Measurements from ENCODE around the gene SEMA4D. TPM values are rescaled to one million over a fixed set of nuclear protein-coding genes. Genes with fewer than 3 reads are reported as not detected.

SEMA4D gene
- total RNA-seq, 2 donors from 2014 or later, result 17.1 to 52.7 TPM

DNA sequence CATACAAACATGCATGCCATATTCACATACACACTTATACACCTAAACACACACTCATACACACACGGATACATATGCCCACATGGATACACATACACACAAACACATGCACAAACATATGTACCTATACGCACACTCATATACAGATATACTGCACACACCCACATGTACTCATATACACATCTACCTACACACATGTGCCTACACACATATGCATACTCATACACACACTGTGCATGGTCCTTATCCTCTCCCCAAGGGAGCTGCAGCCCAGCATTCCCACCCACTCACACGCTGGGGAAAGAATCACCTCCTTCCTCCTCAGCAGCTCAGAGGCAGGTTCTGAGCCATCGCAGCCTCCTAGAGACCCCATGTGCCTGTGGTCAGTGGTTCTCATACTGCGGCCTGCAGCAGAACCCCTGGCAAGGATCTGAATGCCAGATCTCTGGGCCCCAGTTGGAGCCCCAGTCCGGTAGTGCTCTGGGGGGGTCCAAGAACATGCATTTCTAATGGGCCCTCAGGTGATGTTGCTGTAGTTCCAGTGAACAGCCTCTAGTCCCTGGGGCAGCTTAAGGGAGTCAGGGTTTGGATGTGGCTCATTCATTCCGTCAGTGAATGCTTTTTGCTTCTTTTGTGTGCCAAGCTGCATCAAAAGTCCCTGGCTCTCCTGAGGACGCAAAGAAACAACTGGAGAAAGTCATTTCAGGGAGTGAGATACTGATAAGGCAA lies 39.0 kb downstream of the SEMA4D start:
- 91% methylated on average over 8 of the region's 8 CpGs for WGBS
- Histone ChIP-seq H3K36me3 (no peaks in the 10 kb centered on the region), H3K27ac (no peak overlapping the region), H3K9me3 (no peaks in the 10 kb centered on the region), H3K27me3 (replicated peaks; ENCODE audit: insufficient read depth) (no peaks in the 10 kb centered on the region), H3K4me3 (no peak overlapping the region), H3K4me1 (replicated peaks) (no peaks in the 10 kb centered on the region)
- intact Hi-C loops (cut with DNase I), result no loop called here
- no peak for DNase-seq (ENCODE audit: low spot score)
- no peak for TF ChIP-seq POLR2AphosphoS5 (IDR thresholded peaks at IDR 0.05)
- TF ChIP-seq, protein P1, sequence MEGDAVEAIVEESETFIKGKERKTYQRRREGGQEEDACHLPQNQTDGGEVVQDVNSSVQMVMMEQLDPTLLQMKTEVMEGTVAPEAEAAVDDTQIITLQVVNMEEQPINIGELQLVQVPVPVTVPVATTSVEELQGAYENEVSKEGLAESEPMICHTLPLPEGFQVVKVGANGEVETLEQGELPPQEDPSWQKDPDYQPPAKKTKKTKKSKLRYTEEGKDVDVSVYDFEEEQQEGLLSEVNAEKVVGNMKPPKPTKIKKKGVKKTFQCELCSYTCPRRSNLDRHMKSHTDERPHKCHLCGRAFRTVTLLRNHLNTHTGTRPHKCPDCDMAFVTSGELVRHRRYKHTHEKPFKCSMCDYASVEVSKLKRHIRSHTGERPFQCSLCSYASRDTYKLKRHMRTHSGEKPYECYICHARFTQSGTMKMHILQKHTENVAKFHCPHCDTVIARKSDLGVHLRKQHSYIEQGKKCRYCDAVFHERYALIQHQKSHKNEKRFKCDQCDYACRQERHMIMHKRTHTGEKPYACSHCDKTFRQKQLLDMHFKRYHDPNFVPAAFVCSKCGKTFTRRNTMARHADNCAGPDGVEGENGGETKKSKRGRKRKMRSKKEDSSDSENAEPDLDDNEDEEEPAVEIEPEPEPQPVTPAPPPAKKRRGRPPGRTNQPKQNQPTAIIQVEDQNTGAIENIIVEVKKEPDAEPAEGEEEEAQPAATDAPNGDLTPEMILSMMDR (IDR thresholded peaks at IDR 0.05), result no peak
- TF ChIP-seq POLR2A (IDR thresholded peaks at IDR 0.05), result no peak

DNA sequence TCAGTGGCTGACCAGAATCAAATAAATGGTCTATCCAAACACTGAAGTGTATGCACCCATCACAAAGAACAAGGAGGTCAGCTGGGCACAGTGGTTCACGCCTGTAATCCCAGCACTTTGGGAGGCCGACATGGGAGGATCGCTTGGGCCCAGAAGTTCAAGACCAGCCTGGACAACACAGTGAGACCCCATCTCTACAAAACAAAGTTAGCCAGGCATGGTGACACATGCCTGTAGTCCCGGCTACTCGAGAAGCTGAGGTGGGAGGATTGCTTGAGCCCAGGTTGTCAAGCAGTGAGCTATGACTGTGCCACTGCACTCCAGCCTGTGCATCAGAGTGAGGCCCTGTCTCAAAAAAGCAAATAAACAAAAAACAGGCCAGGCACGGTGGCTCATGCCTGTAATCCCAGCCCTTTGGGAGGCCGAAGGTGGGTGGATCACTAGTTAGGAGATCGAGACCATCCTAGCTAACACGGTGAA lies 40.5 kb downstream of the SEMA4D start:
- Histone ChIP-seq H3K4me1 (replicated peaks) (no peaks in the 10 kb centered on the region), H3K4me3 (no peak overlapping the region), H3K9me3 (no peaks in the 10 kb centered on the region), H3K36me3 (no peaks in the 10 kb centered on the region), H3K27ac (no peak overlapping the region), H3K27me3 (replicated peaks; ENCODE audit: insufficient read depth) (no peaks in the 10 kb centered on the region)
- no peak for DNase-seq (ENCODE audit: low spot score)
- 89% methylated on average over 9 of the region's 9 CpGs for WGBS
- intact Hi-C loops (cut with DNase I), result no loop called here
- TF ChIP-seq POLR2A (IDR thresholded peaks at IDR 0.05) (no peak), POLR2AphosphoS5 (IDR thresholded peaks at IDR 0.05) (no peak)
- TF ChIP-seq, protein P1 (IDR thresholded peaks at IDR 0.05), result no peak

DNA sequence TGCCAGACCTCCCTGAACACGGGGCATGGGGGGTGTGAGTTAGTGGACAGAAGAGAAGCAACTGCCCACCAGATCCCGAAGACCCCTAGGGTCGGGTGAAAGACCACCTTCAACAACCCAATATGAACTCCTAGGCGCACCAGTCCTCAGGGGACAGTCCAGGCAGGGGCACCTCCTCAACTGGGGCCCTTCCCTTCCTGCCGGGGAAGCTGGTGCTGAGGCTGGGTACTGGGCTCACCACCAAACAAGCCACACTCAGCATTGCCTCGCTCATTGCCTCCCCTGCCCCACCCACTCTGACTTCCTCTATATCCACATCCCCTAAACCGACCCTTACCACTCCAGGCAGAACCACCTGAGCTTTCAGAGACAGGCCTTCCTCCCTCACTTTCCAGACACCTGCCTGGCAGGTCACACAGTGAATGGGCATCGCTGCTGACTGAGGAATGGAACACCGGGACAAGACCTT lies 42.5 kb downstream of the SEMA4D start:
- Histone ChIP-seq H3K27ac (no peak overlapping the region), H3K9me3 (no peaks in the 10 kb centered on the region), H3K4me1 (replicated peaks) (no peaks in the 10 kb centered on the region), H3K4me3 (no peak overlapping the region), H3K36me3 (no peaks in the 10 kb centered on the region), H3K27me3 (replicated peaks; ENCODE audit: insufficient read depth) (no peaks in the 10 kb centered on the region)
- no peak for TF ChIP-seq POLR2AphosphoS5 (IDR thresholded peaks at IDR 0.05)
- TF ChIP-seq, protein P1 (IDR thresholded peaks at IDR 0.05), result no peak
- TF ChIP-seq POLR2A (IDR thresholded peaks at IDR 0.05), result no peak
- intact Hi-C loops (cut with DNase I), result no loop called here
- 87% methylated on average over 9 of the region's 9 CpGs for WGBS
- DNase-seq (ENCODE audit: low spot score), result no peak

DNA sequence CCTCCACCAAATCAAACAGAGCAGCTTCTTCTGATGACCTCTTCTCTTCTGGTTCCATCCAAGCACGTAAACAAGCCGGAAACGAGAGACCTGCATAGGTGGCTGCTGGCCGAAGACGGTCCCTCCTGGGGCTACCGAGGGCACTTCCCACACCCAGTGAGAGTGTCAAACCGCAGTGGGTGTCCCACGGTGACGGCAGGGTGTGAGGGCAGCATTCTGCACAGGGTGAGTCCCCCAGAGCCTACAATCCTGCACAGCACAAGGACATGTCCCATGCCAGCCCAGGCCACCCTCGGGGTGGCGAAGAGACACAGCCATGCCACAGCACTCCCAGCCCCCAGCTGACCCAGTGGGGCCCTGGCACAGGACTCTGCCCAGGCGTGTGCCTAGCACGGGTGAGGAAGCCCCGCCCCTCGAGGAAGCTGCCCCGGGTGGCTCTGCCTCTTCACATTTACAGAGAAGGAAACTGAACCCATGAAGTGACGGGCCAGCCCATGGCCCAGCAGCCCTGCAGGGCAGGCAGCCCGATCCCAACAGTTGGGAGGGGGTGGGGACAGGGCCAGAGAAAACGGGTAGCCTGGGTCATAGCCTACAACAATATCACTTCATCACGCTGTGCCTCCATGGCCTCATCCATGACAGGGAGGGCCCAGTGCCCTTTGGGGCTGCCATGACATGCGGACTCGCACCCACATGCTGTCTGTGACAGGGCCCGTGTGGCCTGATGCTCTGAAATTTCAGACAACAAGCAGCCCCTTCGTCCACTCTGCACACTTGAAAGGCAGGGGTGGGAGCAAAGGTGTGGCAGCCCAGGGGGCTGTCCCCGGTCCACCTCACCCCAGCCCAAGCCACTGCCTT lies 43.2 kb downstream of the SEMA4D start:
- Histone ChIP-seq H3K36me3 (no peaks in the 10 kb centered on the region), H3K9me3 (no peaks in the 10 kb centered on the region), H3K4me1 (replicated peaks) (no peaks in the 10 kb centered on the region), H3K27ac (no peak overlapping the region), H3K4me3 (no peak overlapping the region), H3K27me3 (replicated peaks; ENCODE audit: insufficient read depth) (no peaks in the 10 kb centered on the region)
- whole genome bisulfite sequencing, result 92% methylated on average over 24 of the region's 25 CpGs
- DNase-seq (ENCODE audit: low spot score), result no peak
- TF ChIP-seq, protein P1 (IDR thresholded peaks at IDR 0.05), result no peak
- intact Hi-C loops (cut with DNase I), result no loop called here

All from prostate gland (tissue), 2 donors.